ENCODE data around the gene OSBP. TPM values are rescaled to one million over a fixed set of nuclear protein-coding genes. Genes with fewer than 3 reads are reported as not detected.
A peak's percentile ranks its signal among the peaks of the same experiment; 100 is the strongest.

Gene OSBP
- total and polyA plus RNA-seq, 9 of the 15 experiments (the other 6 are each of a cell fraction or from before 2014, with no cell fraction given) = 11.7 to 49.0 (median 28.7) TPM

DNA sequence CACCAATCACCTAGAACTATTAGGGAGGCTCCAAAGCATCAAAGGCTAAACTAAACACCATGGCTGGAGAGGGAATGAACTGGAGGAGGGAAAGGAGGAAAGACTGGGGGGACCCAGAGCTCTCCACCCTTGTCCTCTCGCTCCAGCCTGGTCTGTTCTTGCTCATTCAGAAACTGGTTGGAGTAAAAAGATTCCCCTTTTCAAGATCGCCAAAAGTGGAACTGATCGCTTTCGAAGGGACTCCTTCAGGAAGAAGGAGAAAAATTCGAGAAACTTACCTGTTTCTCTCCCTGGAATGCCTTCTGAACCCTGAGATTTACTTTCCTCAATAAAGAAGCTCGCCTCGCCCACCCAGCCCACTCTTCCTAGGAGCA lies 57.3 kb downstream of the OSBP start:
- ATAC-seq (no peak), FAIRE-seq (no peak), DNase-seq (ENCODE audit: extremely low read depth in 1 of 4, low spot score in 3 of 4) (no peak)
- 73% methylated on average over 6 of the region's 7 CpGs for WGBS (ENCODE audit: insufficient coverage, low coverage, missing lambda C conversion rate)
- Histone ChIP-seq H3K4me1 (replicated peaks in 1 of 2; ENCODE audit: control insufficient read depth in 2 of 2, insufficient read depth in 2 of 2, low read length in 2 of 2) (peaks cover 18 to 27% of the 10 kb centered on the region in 2 experiments), H3K36me3 (ENCODE audit: control insufficient read depth, insufficient read depth, low read length) (no peaks in the 10 kb centered on the region), H3K4me2 (ENCODE audit: insufficient read depth, low read length) (peak overlapping the region; percentile 79), H3K27me3 (ENCODE audit: control insufficient read depth in 2 of 2, insufficient read depth in 2 of 2, low read length in 2 of 2) (no peaks in the 10 kb centered on the region), H3K9me1 (ENCODE audit: control insufficient read depth, insufficient read depth, low read length) (no peaks in the 10 kb centered on the region), H3K4me3 (peak overlapping the region; percentile 33), H3K9ac (ENCODE audit: insufficient read depth in 1 of 2, low read depth in 2 of 2, low read length in 2 of 2) (peak overlapping the region; percentile 74 to 79; a peak in 3 of 4 replicates), H3K27ac (ENCODE audit: extremely low read depth, low read depth, low read length) (peak overlapping the region; percentile 82), H3K9me3 (replicated peaks; ENCODE audit: control insufficient read depth, insufficient read depth, low read depth, low read length) (no peaks in the 10 kb centered on the region; the same call in 1 of the 2 replicates), H2AFZ (ENCODE audit: low read depth, low read length) (peak overlapping the region; percentile 97), H4K20me1 (replicated peaks; ENCODE audit: control insufficient read depth, insufficient read depth, low read length) (no peaks in the 10 kb centered on the region), H3K79me2 (ENCODE audit: control insufficient read depth, insufficient read depth, low read length) (no peaks in the 10 kb centered on the region; the same call in 2 of the 3 replicates)
- BruUV-seq (replicated peaks) = no TSS peak
- intact Hi-C loops (cut with micrococcal nuclease) = no loop called here
- in situ Hi-C loops (cut with MboI) = no loop called here
- POLR2A ChIA-PET = interaction anchor here (1.6 to 5.9 kb wide), 2 partner anchors 10 to 21 kb away, joined by 8 to 69 read pairs; no protein-coding TSS in a partner anchor
- CTCF ChIA-PET (ENCODE audit: low intra/inter-chr PET ratio) = no interaction called here
- TF ChIP-seq CTBP1 (IDR thresholded peaks at IDR 0.05; ENCODE audit: borderline replicate concordance) = no peak
- no peak for TF ChIP-seq TBL1XR1 (IDR thresholded peaks at IDR 0.05; ENCODE audit: low read length in 2 of 2)
- no peak for TF ChIP-seq EP300 (IDR thresholded peaks at IDR 0.05; ENCODE audit: low read length)
- TF ChIP-seq, protein P1, sequence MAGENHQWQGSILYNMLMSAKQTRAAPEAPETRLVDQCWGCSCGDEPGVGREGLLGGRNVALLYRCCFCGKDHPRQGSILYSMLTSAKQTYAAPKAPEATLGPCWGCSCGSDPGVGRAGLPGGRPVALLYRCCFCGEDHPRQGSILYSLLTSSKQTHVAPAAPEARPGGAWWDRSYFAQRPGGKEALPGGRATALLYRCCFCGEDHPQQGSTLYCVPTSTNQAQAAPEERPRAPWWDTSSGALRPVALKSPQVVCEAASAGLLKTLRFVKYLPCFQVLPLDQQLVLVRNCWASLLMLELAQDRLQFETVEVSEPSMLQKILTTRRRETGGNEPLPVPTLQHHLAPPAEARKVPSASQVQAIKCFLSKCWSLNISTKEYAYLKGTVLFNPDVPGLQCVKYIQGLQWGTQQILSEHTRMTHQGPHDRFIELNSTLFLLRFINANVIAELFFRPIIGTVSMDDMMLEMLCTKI (IDR thresholded peaks at IDR 0.05; ENCODE audit: partially characterized antibody) = no peak
- TF ChIP-seq SMAD2 (IDR thresholded peaks at IDR 0.05; ENCODE audit: low read depth, low read length) = no peak
- TF ChIP-seq, protein P2, sequence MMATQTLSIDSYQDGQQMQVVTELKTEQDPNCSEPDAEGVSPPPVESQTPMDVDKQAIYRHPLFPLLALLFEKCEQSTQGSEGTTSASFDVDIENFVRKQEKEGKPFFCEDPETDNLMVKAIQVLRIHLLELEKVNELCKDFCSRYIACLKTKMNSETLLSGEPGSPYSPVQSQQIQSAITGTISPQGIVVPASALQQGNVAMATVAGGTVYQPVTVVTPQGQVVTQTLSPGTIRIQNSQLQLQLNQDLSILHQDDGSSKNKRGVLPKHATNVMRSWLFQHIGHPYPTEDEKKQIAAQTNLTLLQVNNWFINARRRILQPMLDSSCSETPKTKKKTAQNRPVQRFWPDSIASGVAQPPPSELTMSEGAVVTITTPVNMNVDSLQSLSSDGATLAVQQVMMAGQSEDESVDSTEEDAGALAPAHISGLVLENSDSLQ (IDR thresholded peaks at IDR 0.05) = no peak
- no peak for TF ChIP-seq CREBBP (IDR thresholded peaks at IDR 0.05; ENCODE audit: low read depth, low read length)
- TF ChIP-seq U2AF2 (optimal IDR thresholded peaks at IDR 0.05; ENCODE audit: low read depth, low read length) = no peak
- TF ChIP-seq, protein P3, sequence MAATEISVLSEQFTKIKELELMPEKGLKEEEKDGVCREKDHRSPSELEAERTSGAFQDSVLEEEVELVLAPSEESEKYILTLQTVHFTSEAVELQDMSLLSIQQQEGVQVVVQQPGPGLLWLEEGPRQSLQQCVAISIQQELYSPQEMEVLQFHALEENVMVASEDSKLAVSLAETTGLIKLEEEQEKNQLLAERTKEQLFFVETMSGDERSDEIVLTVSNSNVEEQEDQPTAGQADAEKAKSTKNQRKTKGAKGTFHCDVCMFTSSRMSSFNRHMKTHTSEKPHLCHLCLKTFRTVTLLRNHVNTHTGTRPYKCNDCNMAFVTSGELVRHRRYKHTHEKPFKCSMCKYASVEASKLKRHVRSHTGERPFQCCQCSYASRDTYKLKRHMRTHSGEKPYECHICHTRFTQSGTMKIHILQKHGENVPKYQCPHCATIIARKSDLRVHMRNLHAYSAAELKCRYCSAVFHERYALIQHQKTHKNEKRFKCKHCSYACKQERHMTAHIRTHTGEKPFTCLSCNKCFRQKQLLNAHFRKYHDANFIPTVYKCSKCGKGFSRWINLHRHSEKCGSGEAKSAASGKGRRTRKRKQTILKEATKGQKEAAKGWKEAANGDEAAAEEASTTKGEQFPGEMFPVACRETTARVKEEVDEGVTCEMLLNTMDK (IDR thresholded peaks at IDR 0.05; ENCODE audit: borderline replicate concordance, insufficient read depth, low read depth, low read length, poor library complexity, severe bottlenecking) = no peak
- TF ChIP-seq ZNF146 (CRISPR knock-in tag; IDR thresholded peaks at IDR 0.05; ENCODE audit: unreplicated experiment) = no peak
- no peak for TF ChIP-seq ARID2 (IDR thresholded peaks at IDR 0.05)
- TF ChIP-seq, protein P4, sequence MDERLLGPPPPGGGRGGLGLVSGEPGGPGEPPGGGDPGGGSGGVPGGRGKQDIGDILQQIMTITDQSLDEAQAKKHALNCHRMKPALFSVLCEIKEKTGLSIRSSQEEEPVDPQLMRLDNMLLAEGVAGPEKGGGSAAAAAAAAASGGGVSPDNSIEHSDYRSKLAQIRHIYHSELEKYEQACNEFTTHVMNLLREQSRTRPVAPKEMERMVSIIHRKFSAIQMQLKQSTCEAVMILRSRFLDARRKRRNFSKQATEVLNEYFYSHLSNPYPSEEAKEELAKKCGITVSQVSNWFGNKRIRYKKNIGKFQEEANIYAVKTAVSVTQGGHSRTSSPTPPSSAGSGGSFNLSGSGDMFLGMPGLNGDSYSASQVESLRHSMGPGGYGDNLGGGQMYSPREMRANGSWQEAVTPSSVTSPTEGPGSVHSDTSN (CRISPR knock-in tag; IDR thresholded peaks at IDR 0.05; ENCODE audit: low read depth) = no peak
- TF ChIP-seq, protein P4 (tag; conservative IDR thresholded peaks at IDR 0.05; ENCODE audit: low read depth) = no peak
- no peak for TF ChIP-seq ZKSCAN3 (CRISPR knock-in tag; IDR thresholded peaks at IDR 0.05)
- TF ChIP-seq ELF1 (tag; IDR thresholded peaks at IDR 0.05) = no peak
- TF ChIP-seq PCBP2 (IDR thresholded peaks at IDR 0.05; ENCODE audit: low read depth, low read length, poor library complexity, severe bottlenecking) = no peak

Measured in K562 (cell line).